ENCODE measurements around the gene DPP9.
A peak's percentile ranks its signal among the peaks of the same experiment; 100 is the strongest.
"Not testable (repeated sequence)": the region's sequence is repeated elsewhere in the genome, so short reads cannot be mapped to it uniquely, and the experiment has no call there.

The DPP9 gene

DNA sequence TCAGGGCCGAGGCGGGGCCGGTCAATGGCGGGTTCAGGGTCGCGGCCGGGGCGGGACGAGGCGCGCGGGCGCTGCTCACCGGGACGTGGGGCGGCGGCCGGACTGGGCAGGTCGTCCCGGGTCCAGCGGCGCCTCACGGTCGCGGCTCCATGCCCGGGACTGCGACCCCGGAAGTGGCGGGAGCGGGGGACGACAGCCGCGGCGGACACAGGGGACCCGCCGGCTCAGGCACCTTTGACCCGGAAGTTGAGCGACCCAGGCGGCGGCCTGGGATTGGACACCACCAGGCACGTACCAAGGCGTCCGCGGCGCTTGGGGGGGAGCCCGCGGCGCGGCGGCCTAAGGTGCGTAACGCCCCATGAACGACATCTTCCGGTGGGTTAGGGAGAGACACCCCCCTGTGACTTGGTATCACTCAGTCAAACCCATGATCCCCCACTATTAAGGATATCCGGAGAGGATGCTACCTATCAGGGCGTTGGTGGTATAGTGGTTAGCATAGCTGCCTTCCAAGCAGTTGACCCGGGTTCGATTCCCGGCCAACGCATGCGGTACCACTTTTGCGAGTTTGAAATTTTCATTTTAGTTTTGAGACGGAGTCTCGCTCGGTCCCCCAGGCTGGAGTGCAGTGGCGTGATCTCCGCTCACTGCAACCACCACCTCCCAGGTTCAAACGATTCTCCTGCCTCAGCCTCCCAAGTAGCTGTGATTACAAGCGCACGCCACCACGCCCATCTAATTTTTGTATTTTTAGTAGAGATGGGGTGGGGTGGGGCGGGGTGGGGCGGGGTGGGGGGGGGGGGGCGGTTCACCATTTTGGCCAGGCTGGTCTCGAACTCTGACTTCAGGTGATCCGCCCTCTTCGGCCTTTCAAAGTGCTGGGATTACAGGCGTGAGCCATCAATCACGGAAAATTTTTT is at the start of gene DPP9:
Gene DPP9 (minus strand): TSS at position 248 of the 920 bp plus-strand sequence. CDS start 3,936 bp downstream, outside the sequence.
- DNase-seq (ENCODE audit: low read depth), result peak; percentile 95

DNA sequence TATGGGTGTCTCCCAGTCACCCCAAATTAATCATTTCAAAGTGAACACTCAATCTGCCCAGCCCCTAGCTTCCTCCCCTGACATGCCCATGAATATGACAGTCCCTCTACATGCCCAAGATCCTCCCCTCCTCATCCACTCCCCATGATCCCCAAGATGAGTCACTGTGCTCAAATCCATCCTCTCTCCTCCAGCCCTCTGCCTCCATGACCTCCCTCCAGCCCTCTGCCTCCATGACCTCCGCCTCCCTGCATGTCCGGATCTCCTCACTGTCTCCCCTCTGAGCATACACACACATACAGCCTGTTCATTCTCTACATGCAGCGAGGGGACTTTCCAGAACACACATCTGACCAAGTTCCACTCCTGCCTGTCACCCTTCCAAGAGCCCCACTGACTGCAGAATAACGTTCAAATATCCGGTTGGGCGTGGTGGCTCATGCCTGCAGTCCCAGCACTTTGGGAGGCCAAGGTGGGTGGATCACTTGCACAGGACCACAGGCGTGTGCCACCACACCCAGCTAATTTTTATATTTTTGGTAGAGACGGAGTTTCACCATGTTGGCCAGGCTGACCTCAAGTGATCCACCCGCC is 49.5 kb upstream of the DPP9 start:
- no peak for DNase-seq (ENCODE audit: low read depth)

DNA sequence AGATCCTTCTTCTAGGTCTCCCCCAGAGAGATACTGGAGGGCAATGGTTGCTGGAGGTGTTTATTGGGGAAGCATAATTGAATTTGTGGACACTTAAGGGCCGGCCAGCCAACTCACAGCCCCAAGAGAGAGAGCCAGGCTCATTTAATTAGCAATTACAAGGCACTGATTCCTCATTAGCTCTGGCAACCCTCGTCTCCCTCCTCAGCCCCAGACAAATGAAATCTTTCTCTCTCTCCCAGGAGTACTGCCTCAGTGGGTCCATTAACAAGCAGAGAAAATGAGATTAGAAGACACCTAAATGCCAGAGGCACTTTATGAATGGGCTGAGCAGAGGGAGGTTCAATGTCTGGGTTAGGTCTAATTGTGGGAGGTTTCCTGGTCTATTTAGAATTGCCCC is 48.9 kb upstream of the DPP9 start:
- DNase-seq (ENCODE audit: low read depth), result no peak

DNA sequence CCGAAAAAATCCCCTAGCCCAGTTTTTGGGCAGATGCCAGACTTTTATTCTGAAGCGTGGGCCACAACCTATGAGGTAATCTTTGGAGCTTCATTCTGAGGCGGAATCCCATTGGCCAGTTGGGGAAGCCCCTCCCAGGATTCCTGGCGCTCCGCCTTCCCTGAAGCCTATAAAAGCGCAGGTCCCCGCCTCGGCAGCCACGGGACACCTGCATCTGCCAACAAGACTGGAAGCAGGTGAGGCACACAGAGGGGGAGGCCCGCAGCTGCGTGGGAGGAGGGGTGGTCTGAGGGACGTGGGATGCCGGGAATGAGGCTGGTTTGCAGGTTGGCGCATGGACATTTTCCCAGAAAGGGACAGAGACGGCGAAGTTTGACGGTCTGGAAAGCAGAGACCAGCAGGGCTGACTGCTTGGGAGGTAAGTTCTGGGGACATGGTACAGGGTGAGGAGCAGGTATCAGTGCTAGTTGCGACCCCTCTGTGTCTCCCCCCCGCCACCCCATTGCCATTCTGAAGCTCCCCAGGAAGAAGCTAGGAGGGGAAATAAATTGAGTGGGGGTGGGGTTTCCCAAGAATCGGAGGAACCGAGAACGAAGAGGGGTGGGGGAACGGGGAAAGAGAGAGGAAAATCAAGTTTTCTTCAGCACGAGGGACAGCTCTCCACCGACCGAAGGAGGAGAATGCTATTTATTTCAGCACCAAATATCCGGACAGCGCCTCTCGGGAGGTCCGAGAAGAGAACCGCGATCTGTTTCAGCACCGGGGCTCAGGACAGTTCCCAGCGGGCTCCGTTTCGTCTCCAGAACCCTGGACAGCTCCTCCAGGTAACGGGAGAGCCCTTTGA is 45.5 kb upstream of the DPP9 start:
- peak; percentile 54 for DNase-seq (ENCODE audit: low read depth)

DNA sequence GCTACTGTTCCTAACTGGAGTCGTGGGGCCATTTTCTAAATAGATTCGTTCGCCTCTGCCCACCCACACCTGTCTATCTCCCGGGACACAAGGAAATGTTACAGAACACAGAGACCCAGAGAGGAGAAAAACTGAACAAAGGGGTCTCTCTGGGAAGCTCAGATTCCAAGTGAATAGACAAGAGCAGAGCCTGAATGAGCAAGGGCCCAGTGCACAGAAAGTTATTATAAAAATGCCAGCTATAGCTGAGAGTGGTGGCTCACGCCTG is 40.7 kb upstream of the DPP9 start:
- DNase-seq (ENCODE audit: low read depth), result no peak

DNA sequence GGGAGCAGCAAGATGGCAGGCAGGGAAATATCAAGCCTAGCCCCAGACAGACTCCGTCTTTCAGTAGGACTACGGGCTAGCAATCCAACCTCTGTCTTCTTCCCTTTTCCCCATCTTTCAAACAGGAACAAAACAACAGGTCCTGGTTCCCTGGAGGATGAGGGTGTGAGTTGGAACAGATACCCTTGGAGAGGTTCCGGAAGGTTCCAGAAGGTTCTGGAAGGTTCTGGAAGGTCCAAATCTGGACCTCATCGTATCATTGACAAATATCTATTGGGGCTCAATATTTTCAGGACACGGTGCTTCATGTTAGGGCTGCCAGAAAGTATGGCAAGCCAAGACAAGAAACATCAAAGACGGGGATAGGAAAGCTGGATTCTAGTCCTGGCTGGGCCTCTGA is 39.4 kb upstream of the DPP9 start:
- no peak for DNase-seq (ENCODE audit: low read depth)

DNA sequence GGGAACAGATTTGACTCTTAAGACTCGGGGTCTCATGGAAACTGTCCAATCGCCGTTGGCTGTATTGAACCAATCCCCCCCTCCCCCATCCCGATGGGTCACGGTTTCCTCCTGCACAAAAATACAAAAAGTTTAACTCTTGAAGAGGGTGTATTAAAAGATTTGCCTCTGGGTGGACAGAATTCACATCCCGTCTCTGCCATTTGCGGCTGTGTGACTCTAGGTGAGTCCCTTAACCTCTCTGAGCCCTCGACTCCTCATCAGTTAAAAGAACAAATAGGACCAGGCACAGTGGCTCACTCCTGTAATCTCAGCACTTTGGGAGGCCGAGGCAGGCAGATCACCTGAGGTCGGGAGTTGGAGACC is 36.6 kb upstream of the DPP9 start:
- DNase-seq (ENCODE audit: low read depth), result no peak

DNA sequence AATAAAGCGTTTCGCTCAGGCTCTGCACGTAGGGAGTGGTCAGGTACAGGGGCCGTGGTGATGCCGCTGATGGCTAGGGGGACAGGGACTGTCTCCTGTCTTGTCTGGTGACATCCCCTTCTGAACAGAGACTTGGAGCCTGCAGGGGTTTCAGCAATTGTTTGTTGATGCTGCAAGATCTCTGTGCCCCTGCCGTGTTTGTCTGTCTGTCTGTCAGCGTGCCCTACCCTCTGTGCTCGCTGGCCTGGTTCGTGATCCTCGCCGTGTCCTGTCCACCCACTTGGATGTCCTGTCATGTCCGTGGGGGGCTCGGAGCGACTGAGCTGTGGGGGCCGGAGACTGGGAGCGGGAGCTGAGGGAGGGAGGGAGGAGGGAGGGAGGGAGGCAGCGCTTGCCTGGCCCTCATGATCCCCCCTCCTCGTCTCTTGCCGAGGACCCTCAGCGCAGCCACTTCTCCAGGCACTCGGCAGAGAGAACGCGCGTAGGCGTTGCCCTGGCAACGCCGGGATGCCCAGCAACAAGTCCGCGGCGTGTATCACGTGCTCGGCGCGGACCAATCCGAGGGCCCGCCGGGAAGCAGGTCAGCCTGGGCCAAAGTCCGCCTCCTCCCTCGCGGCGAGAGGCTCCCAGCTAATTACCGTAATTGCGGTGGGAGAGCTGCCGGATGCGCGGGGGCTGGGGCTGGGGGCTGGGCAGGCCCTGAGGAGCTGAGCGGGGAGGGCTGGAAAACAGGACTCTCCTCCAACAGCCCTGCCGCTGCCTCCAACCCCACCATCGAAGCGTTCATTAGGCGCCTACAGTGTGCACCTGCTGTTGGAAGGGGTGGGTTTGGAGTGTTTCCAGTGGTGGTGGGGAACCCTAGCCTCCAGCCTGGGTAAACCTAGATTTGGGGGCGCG is 36.0 kb upstream of the DPP9 start:
- peak; percentile 38 for DNase-seq (ENCODE audit: low read depth)

DNA sequence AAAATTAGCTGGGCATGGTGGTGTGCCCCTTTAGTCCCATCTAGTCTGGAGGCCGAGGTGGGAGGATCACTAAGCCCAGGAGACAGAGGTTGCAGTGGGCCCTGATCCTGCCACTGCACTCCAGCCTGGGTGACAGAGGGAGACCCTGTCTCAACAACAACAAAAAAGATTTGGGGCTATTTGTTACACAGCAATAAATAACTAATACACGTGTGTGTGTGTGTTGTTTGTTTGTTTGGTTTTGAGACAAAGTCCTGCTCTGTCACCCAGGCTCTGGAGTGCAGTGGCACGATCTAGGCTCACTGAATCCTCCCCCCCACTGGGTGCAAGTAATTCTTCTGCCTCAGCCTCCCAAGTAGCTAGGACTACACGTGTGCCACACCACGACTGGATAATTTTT is 35.0 kb upstream of the DPP9 start:
- DNase-seq (ENCODE audit: low read depth), result no peak

DNA sequence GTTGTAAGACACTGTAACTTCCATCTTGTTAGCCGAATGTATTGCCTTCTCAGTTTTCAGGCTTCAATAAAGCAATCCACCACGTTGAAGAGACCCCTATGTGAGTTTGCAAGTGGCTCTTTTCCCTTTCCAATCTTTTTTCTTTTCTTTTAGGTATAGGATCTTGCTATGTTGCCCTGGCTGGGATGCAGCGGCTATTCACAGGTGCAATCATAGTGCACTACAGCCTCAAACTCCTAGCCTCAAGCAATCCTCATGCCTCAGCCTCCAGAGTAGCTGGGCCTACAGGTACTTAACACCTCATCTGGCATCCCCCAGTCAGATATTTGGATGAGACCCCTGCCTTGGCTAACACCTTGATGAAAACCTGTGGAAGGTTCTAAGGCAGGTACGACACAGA is 34.4 kb upstream of the DPP9 start:
- DNase-seq (ENCODE audit: low read depth), result no peak

DNA sequence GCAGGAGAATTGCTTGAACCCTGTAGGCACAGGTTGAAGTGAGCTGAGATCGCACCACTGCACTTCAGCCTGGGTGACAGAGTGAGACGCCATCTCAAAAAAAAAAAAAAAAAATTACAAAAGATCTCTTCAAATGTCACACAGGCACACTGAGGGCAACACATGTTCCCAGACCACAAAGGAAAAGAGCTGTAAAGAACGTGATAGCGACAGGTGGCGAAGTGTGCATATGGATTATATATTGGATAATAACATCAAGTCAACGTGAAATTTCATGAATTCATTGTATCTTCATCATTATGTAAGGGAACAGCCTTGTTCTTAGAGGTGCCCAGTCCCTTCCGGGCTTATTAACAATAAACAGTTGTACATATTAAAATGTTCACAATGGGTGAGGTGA is 31.8 kb upstream of the DPP9 start:
- no peak for DNase-seq (ENCODE audit: low read depth)

DNA sequence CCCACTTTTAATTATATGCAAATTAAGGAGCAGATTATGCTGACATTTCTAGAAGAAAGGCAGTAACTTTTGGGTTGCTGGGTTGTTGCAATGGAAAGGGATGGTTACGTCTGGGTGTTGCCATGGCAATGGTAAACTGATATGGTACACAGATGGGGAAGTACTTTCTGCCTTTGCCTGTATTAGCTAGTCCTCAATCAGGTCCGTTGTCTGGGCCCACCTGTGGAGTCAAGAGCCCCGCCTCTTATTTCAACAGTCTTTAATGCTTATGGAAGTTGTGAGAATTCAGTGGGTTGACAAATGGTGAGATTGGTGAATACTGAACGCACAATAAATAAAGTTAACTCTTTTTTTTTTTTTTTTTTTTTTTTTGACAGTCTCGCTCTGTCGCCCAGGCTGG is 30.6 kb upstream of the DPP9 start:
- no peak for DNase-seq (ENCODE audit: low read depth)

DNA sequence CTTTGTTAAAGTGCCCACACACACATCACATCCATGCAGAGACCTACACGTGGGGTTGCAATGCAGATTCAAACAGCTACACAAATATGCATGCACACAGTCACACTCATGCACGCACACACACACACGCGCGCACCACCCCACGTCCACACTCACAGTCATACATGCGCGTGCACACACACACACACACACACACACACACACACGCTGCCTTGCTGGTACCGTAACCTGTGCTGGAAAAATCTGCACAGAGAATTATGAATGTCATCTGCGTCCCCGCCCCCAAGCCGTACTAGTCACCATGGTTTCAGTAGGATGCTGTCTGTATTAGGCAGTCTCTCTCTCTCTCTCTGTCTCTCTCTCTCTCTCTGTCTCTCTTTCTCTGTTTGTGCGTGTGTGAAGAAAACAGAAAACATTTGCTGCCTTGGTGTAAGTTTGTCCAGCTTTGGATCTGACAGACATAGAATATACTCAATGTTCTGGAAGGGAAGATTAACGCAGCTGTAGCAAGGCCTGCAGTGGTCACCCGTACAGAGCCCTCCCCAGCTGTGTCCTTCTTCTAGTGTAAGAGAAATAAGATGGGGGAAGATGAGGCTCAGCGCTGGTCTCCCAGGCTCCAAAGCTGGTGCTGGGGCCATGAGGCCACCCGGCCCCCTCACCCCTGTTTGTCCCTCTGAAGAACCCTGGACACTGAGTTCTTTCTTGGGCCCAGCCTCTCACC is 26.4 kb upstream of the DPP9 start:
- DNase-seq (ENCODE audit: low read depth), result no peak

DNA sequence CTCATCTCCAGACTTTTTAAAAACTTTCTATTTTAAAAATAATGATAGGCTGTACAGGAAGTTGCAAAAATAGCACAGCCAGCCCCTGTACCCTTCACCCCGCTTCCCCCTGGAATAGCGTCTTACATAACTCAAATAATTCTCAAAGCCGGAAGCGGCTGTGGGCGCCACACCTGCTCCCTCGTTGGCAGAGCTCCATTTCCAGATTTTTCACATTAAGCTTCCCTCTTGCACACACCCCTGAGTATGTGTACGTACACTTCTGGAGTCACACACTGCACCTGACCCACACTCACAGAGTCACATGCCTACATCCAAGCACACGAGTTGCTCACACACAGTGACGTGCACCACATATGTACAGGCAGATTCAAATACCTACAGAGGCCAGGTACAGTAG is 24.9 kb upstream of the DPP9 start:
- no peak for DNase-seq (ENCODE audit: low read depth)

DNA sequence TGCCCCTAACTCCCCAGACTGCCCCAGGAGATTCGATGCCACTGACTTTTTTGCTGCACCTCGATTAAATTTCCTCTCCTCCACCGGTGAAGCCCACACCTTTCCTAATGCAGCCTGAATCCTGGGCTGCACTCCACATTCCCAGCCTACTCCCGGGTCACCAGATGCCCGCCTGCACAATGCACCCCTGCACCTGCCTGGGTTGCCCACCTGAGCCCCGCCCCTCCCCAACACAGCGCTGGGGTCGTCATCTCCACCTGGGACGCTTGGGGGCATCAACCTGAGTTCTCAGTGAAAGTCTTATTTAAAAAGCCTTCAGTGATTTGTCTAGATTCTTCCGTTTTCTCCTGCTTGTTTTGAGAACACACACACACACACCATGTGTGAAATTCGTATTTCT is 24.5 kb upstream of the DPP9 start:
- DNase-seq (ENCODE audit: low read depth), result no peak

DNA sequence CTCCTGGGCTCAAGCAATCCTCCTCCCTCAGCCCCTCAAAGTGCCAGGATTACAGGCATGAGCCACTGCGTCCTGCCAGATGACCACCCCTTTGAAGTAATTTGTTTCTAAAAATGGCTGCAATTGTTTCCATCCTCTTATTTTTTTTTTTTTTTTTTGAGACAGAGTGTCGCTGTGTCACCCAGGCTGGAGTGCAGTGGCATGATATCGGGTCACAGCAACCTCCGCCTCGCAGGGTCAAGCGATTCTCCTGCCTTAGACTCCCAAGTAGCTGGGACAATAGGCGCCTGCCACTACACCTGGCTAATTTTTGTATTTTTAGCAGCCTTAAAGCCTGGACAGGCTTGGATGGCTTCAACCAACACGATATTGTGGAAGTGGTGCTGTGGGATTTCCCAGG is 22.3 kb upstream of the DPP9 start:
- DNase-seq (ENCODE audit: low read depth), result no peak

DNA sequence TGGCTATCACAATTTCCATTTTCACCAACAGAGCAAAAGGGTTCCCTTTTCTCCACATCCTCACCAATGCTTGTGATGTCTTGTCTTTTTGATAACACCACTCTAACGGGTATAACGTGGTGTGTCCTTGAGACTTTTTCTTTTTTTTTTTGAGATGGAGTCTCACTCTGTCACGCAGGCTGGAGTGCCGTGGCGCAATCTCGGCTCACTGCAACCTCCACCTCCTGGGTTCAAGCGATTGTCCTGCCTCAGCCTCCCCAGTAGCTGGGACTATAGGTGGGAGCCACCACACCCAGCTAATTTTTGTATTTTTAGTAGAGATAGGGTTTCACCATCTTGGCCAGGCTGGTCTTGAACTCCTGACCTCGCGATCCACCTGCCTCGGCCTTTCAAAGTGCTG is 21.5 kb upstream of the DPP9 start:
- DNase-seq (ENCODE audit: low read depth), result not testable (repeated sequence)

DNA sequence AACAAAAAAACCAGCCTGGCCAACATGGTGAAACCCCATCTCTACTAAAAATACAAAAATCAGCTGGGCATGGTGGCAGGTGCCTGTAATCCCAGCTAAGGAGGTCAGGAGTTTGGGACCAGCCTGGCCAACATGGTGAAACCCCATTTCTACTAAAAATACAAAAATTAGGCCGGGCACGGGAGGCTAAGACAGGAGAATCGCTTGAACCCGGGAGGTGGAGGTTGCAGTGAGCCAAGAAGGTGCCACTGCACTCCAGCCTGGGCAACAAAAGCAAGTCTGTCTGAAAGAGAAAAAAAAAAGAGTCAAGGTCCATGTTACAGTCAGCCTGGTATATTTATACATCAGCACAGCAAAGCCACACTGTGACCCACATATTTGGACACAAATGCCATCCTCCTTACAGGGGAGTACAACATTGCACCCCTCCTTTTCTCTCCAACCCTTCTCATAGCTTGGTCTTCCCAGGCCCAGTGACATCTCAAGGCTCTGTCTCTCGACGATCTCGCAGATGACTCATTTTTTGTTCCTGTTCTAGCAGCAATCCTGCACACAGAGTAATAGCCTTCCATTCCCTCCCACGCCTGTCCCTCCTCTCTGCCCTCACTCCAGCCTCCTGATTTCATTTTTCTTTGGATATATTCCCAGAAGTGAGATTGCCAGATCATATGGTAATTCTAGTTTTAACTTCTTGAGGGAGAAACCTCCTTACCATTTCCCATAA is 21.0 kb upstream of the DPP9 start:
- no peak for DNase-seq (ENCODE audit: low read depth)

DNA sequence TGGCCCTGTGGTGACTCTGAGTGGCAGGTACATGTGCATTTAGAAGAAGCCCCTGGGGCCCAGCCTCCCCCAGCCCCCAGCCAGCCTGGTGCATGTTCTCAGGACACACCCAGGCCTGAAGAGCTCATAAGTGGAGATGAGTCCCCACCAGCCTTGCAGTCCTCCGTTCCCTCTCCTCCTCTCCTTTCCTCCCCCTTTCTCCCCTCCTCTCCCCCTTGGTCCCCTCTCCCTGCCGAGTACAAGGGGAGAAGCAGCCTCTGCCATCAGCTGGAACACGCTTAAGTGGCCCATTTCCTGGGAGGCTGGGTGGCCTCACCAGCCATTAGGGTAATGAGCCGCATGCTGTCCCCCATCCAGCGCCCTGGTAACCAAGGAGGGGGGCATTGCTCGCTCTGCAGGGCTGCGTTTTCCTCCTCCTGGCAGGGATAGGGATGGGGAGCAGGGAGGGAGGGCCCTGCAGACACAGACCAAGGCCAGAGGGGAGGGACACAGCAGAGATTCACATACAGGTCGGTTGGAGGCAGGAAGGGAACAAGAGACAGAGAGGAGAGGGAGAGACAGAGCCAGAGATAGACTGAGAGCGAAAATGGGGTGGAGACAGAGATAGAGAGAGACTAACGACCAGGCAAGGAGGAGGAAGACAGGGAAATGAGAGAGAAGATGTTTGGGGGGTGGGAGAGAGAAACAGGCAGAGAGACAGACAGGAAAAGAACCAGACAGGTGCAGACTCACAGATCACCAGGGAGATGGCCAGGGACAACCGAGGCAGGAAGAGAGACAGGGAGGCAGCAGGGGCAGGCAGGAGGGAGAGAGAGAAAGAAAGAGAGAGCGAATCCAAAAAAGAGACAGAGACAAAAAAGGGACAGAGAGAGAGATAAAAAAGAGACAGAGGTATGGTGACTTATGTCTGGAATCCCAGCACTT is 19.3 kb upstream of the DPP9 start:
- no peak for DNase-seq (ENCODE audit: low read depth)

DNA sequence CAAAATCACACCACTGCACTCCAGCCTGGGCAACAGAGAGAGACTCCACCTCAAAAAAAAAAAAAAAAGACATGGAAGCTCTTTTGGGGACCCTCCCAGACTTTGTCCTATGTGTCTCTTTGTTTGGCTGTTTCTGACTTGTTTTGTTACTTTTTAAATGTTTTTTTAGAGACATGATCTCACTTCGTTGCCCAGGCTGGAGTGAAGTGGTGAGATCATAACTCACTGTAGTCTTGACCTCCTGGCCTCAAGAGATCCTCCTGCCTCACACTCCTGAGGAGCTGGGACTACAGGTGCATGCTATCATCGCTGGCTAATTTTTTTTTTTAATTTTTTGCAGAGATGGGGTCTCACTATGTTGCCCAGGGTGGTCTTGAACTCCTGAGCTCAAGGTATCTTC is 16.4 kb upstream of the DPP9 start:
- no peak for DNase-seq (ENCODE audit: low read depth)
